Measurements from ENCODE around the gene TMEM200B.
"Not testable (repeated sequence)": the region's sequence is repeated elsewhere in the genome, so short reads cannot be mapped to it uniquely, and the experiment has no call there.

The TMEM200B gene

DNA sequence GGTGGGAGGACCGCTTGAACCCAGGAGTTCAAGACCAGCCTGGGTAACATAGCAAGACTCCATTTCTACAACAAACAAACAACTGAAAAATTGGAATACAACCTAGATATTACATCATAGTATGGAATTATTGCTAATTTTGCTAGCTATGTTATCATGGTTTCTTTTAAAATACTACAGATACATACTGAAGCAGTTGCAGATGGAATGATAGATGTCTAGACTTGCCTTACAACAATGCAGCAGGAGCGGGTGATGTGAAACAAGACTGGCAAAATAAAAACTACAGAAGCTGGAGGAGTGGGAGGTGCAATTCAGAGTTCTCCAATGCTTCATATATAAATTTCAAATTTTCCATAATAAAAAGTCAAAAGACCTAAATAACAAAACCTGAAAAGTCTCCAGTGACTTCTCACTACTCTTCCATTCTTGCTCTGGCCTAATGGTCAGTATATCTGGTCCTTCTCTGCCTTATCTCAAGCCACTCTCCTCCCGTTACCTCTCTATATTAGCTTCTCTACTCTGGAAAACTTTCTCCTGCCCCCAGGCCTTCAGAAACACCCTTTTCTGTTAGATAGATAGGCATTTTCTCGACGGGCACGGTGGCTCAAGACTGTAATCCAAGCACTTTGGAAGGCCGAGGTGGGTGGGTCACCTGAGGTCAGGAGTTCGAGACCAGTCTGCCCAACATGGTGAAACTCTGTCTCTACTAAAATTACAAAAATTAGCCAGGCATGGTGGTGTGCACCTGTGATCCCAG is 28.5 kb upstream of the TMEM200B start:
- TF ChIP-seq, protein P1, sequence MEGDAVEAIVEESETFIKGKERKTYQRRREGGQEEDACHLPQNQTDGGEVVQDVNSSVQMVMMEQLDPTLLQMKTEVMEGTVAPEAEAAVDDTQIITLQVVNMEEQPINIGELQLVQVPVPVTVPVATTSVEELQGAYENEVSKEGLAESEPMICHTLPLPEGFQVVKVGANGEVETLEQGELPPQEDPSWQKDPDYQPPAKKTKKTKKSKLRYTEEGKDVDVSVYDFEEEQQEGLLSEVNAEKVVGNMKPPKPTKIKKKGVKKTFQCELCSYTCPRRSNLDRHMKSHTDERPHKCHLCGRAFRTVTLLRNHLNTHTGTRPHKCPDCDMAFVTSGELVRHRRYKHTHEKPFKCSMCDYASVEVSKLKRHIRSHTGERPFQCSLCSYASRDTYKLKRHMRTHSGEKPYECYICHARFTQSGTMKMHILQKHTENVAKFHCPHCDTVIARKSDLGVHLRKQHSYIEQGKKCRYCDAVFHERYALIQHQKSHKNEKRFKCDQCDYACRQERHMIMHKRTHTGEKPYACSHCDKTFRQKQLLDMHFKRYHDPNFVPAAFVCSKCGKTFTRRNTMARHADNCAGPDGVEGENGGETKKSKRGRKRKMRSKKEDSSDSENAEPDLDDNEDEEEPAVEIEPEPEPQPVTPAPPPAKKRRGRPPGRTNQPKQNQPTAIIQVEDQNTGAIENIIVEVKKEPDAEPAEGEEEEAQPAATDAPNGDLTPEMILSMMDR (IDR thresholded peaks at IDR 0.05), result no peak
- no peak for TF ChIP-seq ZFX (IDR thresholded peaks at IDR 0.05; ENCODE audit: borderline replicate concordance)

GRCh38 chr1:29150346-29150745 is 26.6 kb upstream of the TMEM200B start:
- H3K27ac ChIP-seq, result not testable (repeated sequence)

More for the DNA sequence above, 28.5 kb upstream of the TMEM200B start:
- no peak overlapping the region for H3K27ac ChIP-seq

DNA sequence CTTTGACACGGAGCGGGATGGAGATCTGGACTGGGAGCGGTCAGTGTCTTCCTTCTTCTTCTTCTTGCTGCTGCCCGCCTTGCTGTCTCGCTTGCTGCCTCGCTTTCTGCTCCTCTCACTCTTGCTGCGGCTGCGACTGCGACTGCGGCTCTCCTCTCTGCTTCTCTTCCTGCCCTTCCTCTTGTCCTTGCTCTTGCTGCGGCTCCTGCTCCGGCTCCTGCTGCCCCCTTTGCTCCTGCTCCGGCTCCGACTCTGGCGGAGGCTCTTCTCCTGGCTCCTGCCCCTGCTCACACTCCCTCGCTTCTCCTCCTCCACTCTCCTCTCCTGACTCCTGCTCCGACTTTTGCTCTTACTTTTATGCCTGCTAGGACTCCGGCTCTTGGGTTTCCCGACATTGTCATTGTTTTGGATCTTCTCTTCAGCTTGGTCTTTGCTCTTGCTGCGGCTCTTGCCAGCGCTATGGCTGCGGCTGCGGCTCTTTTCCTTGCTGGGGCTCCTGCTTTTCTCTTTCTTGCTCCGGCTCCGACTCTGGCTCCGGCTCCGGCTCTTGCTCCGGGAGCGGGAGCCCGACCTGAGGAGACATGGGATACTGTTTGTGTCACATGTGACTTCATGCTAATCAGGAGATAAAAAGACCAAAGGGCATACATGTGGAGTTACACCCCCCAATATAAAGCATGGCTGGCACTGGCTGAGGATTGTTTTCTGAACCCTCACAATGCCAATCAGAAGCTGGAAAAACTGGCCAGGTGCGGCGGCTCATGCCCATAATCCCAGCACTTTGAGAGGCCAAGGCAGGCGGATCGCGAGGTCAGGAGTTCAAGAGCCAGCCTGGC is 25.2 kb upstream of the TMEM200B start:
- TF ChIP-seq, protein P1 (IDR thresholded peaks at IDR 0.05), result no peak
- no peak for TF ChIP-seq ZFX (IDR thresholded peaks at IDR 0.05; ENCODE audit: borderline replicate concordance)
- H3K27ac ChIP-seq, result no peak overlapping the region

DNA sequence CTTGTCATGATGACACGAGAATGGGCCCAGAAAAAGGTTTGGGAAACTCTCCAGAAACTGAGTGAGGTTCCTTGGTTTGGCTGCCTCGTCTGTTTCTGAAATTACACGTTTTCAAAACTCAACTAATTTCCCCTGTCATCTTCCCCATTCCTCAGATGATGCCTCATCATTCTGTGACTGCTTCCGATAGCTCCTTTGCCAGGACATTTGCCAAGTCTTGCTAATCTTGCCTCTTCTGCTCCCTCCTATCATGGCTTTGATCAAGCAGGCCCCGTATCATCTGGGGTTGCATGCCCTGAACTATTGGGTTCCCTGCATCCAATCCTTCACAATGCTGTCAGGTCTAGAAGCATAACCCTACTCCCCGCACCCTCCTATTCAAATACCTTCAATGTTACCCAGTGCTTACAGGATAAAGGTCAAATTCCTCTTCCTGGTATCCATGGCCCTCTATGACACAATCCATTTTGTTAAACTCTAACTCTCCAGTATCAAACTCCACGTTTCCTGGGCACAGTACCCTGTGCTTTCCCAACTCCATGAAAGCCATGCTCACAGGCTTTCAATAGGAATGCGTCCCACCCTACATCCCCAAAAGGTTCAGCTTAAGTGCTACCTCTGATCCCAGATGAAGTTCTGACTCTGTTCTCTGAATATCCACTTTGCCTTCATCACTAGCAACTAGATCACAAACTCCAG is 22.2 kb upstream of the TMEM200B start:
- TF ChIP-seq, protein P1 (IDR thresholded peaks at IDR 0.05), result no peak
- no peak for TF ChIP-seq ZFX (IDR thresholded peaks at IDR 0.05; ENCODE audit: borderline replicate concordance)
- no peak overlapping the region for H3K27ac ChIP-seq

DNA sequence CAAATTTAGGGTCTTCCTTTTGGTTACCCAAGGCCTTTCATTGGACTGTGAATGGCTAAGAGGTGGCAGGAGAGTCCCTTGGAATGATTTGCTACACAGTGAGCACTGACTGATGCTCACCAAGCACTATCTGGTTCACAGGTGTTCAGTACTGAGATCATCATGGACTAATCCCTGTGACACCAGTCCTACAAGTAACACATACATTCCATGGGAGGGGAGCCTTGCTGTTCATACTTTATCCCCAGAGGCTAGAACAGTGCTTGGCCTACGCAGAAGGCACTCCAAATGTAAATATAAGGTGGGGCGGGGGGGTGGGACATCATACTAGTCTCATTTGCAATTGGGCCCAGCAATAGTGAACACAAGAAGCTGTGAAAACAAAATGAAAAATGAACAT is 20.5 kb upstream of the TMEM200B start:
- H3K27ac ChIP-seq, result no peak overlapping the region
- TF ChIP-seq ZFX (IDR thresholded peaks at IDR 0.05; ENCODE audit: borderline replicate concordance), result no peak
- TF ChIP-seq, protein P1 (IDR thresholded peaks at IDR 0.05), result no peak

DNA sequence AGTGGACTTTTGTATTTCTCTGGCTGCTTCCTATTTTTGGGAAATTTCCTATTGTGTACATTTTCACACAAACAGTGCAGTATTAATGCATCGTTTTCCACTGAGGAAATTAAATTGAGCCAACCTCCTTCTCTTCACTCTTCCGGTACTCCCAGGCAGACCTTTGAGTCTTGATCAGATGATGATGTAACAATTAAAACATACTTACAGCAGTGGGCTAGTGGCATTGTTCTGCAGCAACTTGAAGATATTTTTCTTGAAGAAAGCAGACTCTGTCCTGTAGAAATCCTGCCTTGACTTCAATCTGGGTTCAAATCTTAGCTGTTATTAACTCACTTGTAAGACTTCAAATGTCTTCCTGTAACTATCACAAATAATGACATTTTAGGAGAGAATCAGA is 19.0 kb upstream of the TMEM200B start:
- TF ChIP-seq, protein P1 (IDR thresholded peaks at IDR 0.05), result no peak
- TF ChIP-seq ZFX (IDR thresholded peaks at IDR 0.05; ENCODE audit: borderline replicate concordance), result no peak
- no peak overlapping the region for H3K27ac ChIP-seq

DNA sequence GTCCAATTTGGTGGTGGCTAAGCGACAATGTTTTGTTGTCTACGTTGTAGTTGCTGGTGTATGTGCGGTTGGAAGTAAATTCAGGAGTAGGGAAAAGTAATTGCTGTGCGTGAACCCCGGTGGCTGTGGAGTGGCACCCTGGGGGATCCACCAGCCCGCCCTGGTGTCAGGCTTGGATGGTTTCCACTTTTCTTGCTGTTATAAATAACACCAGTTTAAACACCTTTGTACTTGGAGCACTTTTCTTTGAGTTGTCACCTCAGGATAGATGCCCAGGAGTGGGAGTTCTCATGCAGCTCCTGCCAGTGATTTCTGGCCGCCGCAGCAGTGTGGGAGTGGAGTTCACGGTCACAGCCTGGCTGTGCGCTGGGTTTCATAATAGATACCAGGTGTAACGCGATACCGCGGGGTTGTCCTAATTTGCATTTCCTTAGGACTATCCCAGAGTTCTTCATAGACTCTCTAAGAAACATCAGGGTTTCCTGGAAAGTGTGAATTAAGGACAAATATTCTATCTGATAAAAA is 12.8 kb upstream of the TMEM200B start:
- TF ChIP-seq, protein P1 (IDR thresholded peaks at IDR 0.05), result no peak
- no peak for TF ChIP-seq ZFX (IDR thresholded peaks at IDR 0.05; ENCODE audit: borderline replicate concordance)
- no peak overlapping the region for H3K27ac ChIP-seq

All from 22Rv1 (cell line).